SJSA1 (cell line): ENCODE data around the gene TBX2. TPM values are rescaled to one million over a fixed set of nuclear protein-coding genes. Genes with fewer than 3 reads are reported as not detected.

ENCODE experiments used
- DNase-seq, 2 experiments: peaks; one replicate each; pipeline ENCODE4 v3.0.0-alpha.2; 2015 to 2020; ENCODE audit warnings: low spot score in 2 of 2, low read depth in 1 of 2
- H3K27ac ChIP-seq: fragments of 250-450 bp; sonication (Bioruptor Pico); 2 replicates; pipeline ENCODE4 v1.5.1; 2020; ENCODE audit warnings: mild to moderate bottlenecking, moderate library complexity
- H3K27me3 ChIP-seq: fragments of 250-450 bp; sonication (Bioruptor Pico); replicated peaks from 2 replicates; pipeline ENCODE4 v1.5.1; 2020; ENCODE audit warnings: mild to moderate bottlenecking, moderate library complexity
- H3K36me3 ChIP-seq: fragments of 250-450 bp; sonication (Bioruptor Pico); 2 replicates; pipeline ENCODE4 v1.5.1; 2020; ENCODE audit warnings: mild to moderate bottlenecking
- H3K4me1 ChIP-seq: fragments of 250-450 bp; sonication (Bioruptor Pico); replicated peaks from 2 replicates; pipeline ENCODE4 v1.6.1; 2021; ENCODE audit warnings: mild to moderate bottlenecking
- H3K4me3 ChIP-seq: fragments of 250-450 bp; sonication (Bioruptor Pico); 2 replicates; pipeline ENCODE4 v1.5.1; 2020; ENCODE audit warnings: mild to moderate bottlenecking
- H3K9me3 ChIP-seq: fragments of 250-450 bp; sonication (Bioruptor Pico); replicated peaks from 2 replicates; pipeline ENCODE4 v1.5.1; 2020; ENCODE audit warnings: mild to moderate bottlenecking
- total RNA-seq: library from RNA; depleted of rRNA; stranded (reverse); fragments of >200 nt; shearing (Covaris generic); gene quantifications from 2 replicates; pipeline ENCODE4 v1.2.3, GENCODE V29; 2014

Gene TBX2
- total RNA-seq, 1 experiment from 2014 or later, result 6.8 TPM

- no peaks in the 10 kb centered on the region; the same call in 1 of the 2 replicates for H3K9me3 ChIP-seq
- H3K4me1 ChIP-seq, result no peaks in the 10 kb centered on the region
- no peak overlapping the region for H3K27ac ChIP-seq
- H3K4me3 ChIP-seq, result no peak overlapping the region
- no peaks in the 10 kb centered on the region for H3K36me3 ChIP-seq
- H3K27me3 ChIP-seq, result no peaks in the 10 kb centered on the region
- DNase-seq, result no peak
Measured at GRCh38 chr17:61378658-61379456, 20.8 kb upstream of the TBX2 start.

DNA sequence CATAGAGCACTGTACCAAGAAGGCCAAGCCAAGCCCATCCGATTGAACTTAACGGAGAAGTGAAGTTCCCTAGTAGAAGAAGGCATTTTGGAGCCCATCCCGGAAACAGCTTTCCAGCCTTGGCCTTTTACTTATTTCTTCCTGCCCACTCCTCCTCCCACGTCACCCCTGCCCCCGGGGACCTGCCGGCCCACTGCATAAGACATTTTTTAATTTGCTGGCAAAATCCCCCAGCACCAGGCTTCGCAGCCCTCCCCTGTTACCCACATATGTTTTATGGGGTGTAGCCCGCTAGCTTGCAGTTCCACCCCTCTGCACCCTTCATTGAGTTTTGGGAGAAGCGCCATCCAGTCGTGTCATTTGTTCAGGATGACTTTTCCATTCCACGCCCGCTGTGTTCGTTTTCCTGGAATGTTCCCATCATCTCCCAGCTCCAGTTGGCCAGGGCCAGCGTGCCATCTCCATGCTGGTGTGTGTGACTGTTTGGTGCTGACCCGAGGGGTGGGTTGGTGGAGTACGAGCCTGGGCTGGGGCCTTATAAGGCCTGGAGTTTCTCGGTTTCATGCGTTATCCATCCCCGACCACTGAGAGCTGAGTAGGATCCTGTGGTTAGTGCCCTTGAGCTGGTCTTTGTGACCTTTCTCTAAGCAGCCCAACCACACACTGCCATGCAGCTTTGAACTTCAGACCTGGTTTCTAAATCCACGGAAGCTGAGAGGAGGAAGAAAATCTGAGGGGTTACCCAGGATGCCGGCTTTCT lies 20.0 kb upstream of the TBX2 start:
- Histone ChIP-seq H3K4me3 (no peak overlapping the region), H3K27ac (no peak overlapping the region), H3K4me1 (no peaks in the 10 kb centered on the region), H3K36me3 (no peaks in the 10 kb centered on the region), H3K9me3 (no peaks in the 10 kb centered on the region; the same call in 1 of the 2 replicates), H3K27me3 (no peaks in the 10 kb centered on the region)
- DNase-seq, result no peak

DNA sequence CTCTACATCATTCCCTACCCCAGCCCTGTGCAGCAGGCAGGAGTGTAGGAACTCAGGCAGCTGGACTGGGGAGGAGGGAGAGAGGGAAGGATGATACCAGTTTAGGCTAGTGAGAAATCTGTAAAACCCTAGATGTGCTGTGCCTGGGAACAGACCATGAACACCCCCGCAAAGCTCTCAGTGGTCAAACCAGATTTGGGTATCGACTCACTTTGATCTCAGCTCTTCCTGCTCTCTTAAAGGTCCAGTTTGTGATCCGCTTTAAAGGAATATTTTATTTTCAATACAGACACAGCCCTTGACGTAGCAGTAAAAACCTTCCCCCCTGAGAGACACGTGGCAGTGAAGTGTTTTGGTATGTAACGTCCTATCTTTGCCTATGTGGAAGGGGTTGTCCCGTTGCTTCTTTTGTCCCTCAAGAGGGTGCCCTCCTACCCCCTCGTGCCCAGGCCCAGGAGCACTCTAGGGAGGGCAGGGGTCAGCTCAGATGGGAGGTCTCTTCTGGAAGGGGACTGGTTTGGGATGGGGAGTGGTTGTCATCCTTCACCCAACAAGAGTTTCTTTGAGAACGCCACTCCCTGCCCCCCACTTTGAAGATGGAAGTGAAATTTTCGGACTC lies 19.3 kb upstream of the TBX2 start:
- Histone ChIP-seq H3K36me3 (no peaks in the 10 kb centered on the region), H3K4me1 (no peaks in the 10 kb centered on the region), H3K9me3 (no peaks in the 10 kb centered on the region; the same call in 1 of the 2 replicates), H3K27ac (no peak overlapping the region), H3K27me3 (no peaks in the 10 kb centered on the region), H3K4me3 (no peak overlapping the region)
- no peak for DNase-seq

GRCh38 chr17:61380836-61381525 lies 18.7 kb upstream of the TBX2 start:
- H3K36me3 ChIP-seq, result no peaks in the 10 kb centered on the region
- H3K27ac ChIP-seq, result no peak overlapping the region
- no peak overlapping the region for H3K4me3 ChIP-seq
- no peaks in the 10 kb centered on the region; the same call in 1 of the 2 replicates for H3K9me3 ChIP-seq
- no peaks in the 10 kb centered on the region for H3K27me3 ChIP-seq
- no peak for DNase-seq
- no peaks in the 10 kb centered on the region for H3K4me1 ChIP-seq

GRCh38 chr17:61381537-61381936 lies 18.1 kb upstream of the TBX2 start:
- H3K27me3 ChIP-seq, result no peaks in the 10 kb centered on the region
- no peaks in the 10 kb centered on the region for H3K9me3 ChIP-seq
- no peaks in the 10 kb centered on the region for H3K36me3 ChIP-seq
- H3K27ac ChIP-seq, result no peak overlapping the region
- no peaks in the 10 kb centered on the region for H3K4me1 ChIP-seq
- DNase-seq, result no peak
- H3K4me3 ChIP-seq, result no peak overlapping the region

- Histone ChIP-seq H3K9me3 (no peaks in the 10 kb centered on the region), H3K4me1 (no peaks in the 10 kb centered on the region), H3K27me3 (no peaks in the 10 kb centered on the region), H3K4me3 (no peak overlapping the region), H3K27ac (no peak overlapping the region), H3K36me3 (no peaks in the 10 kb centered on the region)
- no peak for DNase-seq
Measured at GRCh38 chr17:61382796-61383688, 16.6 kb upstream of the TBX2 start.

DNA sequence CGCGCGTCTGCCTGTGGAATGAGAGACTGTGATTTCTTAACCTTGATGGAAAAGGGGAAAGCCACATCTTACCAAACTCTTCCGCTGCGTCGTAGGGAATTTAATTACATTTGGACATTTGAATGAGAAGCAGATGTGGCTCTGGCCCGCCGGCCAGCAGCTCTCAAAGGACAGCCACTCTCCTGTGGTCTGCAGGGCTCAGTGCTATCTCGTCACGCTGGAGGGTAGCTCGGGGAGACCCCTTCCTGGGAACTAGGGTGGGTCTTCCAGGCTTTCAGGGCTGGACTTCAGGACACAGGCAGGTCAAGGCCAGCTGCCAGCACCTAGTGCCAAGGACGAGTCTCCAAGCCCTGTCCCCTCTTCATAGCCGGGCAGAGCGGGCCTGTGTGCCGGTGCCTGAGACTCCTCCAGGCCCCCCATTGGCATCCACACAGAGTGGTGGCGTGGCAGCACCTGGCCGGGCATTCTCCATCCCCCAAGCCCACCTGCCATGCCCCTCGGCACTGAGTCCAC lies 15.9 kb upstream of the TBX2 start:
- no peaks in the 10 kb centered on the region for H3K9me3 ChIP-seq
- H3K4me1 ChIP-seq, result no peaks in the 10 kb centered on the region
- no peak overlapping the region for H3K27ac ChIP-seq
- DNase-seq, result no peak
- no peaks in the 10 kb centered on the region for H3K36me3 ChIP-seq
- H3K27me3 ChIP-seq, result no peaks in the 10 kb centered on the region
- H3K4me3 ChIP-seq, result no peak overlapping the region

- no peaks in the 10 kb centered on the region for H3K27me3 ChIP-seq
- no peaks in the 10 kb centered on the region for H3K9me3 ChIP-seq
- no peak overlapping the region for H3K4me3 ChIP-seq
- no peak for DNase-seq
- H3K36me3 ChIP-seq, result no peaks in the 10 kb centered on the region
- H3K4me1 ChIP-seq, result no peaks in the 10 kb centered on the region; the same call in 1 of the 2 replicates
- no peak overlapping the region for H3K27ac ChIP-seq
Measured at GRCh38 chr17:61384354-61384691, 15.3 kb upstream of the TBX2 start.

DNA sequence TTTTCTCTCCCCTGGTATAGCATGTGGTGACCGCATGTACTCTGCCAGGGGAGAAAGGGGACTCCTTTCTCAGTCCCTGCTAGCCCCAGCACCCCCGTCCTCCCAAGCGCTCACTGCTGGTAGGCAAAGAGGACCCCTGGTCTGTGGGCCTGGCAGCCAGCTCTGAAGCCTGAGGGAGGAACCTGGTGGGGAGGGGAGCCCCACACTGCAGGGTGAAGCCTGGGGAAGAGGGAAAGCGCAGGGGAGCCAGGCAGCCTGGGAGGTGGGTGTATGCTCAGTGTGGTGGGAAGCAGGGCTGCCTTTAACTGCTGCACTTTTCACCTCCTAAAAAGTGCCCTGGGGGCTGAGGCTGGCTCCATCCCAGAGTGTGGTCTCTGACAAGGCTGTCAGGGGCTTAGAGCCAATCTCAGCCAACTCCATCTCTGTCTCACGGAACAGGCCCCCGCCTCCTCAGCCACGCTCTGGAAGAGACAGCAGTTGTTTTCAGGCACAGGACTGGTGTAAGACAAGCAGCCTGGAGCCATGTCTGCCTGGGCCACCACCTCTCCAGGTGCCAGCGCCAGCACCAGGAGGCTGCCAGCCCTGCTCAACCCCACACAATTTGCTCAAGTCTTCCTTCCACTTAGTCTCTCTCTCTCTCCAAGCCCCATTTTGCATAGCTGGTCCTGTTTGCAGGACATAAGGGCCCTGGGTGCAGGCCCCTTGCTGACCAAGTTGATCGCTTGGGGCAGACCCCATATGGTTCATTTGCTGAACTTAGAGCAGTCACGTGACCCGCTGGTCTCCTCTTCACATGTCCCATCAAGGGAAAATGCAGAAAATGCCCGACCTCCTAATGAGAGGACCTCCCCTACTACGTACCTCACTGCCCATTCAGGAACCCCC lies 14.7 kb upstream of the TBX2 start:
- no peaks in the 10 kb centered on the region for H3K27me3 ChIP-seq
- no peak overlapping the region for H3K27ac ChIP-seq

DNA sequence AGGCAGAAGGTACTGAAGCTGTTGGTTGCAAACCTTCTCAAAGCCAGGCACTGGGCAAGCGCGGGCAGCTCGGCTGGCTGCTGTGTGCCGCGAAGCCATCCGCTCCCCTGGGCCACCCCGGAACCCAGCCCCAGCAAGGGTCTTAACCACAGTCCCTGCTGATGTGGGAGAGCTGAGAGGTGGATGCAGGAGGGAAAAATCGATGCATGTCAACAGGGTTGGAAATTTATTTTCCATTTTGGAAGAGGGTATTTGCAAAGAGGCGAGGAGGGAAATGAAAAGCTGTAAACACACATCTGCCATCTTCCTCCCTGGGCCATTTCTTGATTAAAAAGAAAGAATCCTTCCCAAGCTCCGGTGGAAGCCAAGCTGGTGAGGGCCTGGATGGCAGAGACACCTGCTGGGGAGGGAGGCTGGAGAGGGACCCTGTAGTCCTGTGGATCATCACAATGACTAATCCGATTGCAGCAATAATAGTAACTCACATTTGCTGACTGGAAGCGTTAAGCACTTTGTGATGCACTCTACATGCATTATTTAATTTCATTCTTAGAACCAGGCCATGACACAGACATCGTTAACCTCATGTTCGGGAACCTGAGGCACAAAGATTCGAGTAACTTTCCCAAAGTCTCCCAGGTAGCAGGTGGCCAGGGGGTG lies 13.9 kb upstream of the TBX2 start:
- Histone ChIP-seq H3K4me1 (peaks cover 7% of the 10 kb centered on the region), H3K9me3 (no peaks in the 10 kb centered on the region), H3K27ac (no peak overlapping the region), H3K27me3 (no peaks in the 10 kb centered on the region), H3K4me3 (no peak overlapping the region), H3K36me3 (no peaks in the 10 kb centered on the region)
- no peak for DNase-seq

More for the DNA sequence above, 14.7 kb upstream of the TBX2 start:
- no peak for DNase-seq
- Histone ChIP-seq H3K4me3 (no peak overlapping the region), H3K36me3 (no peaks in the 10 kb centered on the region), H3K4me1 (peaks cover 5% of the 10 kb centered on the region), H3K9me3 (no peaks in the 10 kb centered on the region)

- Histone ChIP-seq H3K27ac (no peak overlapping the region), H3K4me1 (peaks cover 7% of the 10 kb centered on the region), H3K9me3 (no peaks in the 10 kb centered on the region), H3K36me3 (no peaks in the 10 kb centered on the region), H3K4me3 (no peak overlapping the region), H3K27me3 (no peaks in the 10 kb centered on the region)
- DNase-seq, result no peak
Measured at GRCh38 chr17:61386251-61386650, 13.4 kb upstream of the TBX2 start.

DNA sequence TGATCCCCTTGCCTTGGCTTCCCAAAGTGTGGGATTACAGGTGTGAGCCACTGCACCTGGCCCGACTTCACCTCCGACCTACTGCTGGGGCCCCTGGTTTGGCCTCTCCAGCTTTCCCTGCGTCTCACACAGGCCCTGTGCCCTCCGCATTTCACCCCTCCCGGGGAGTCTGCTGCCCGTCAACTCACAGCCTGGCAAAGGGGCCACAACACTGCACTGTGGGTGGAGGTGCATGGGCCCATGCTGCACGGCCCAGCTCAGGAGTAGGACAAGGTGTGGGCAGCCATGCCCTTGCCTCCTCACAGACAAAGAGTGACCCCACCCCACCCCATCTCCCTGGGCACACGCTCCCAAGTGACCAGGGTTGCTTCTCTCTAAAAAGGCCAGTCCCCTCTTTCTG lies 12.6 kb upstream of the TBX2 start:
- Histone ChIP-seq H3K4me3 (no peak overlapping the region), H3K9me3 (no peaks in the 10 kb centered on the region), H3K27ac (no peak overlapping the region), H3K4me1 (peaks cover 7% of the 10 kb centered on the region), H3K36me3 (no peaks in the 10 kb centered on the region), H3K27me3 (no peaks in the 10 kb centered on the region)
- no peak for DNase-seq
